VCaP (cell line): ENCODE data around the gene BCR.

ENCODE experiments used
- H3K27ac ChIP-seq: fragments of 450-650 bp; 2 replicates; pipeline ENCODE4 v1.5.1; 2017
- CTCF ChIP-seq: fragments of 450-650 bp; conservative IDR thresholded peaks from 2 replicates; pipeline ENCODE4 v1.5.1; 2017; ENCODE audit warnings: mild to moderate bottlenecking, moderate library complexity

BCR gene

GRCh38 chr22:23158516-23159290, 21.6 kb upstream of the BCR start:
- H3K27ac ChIP-seq = no peak overlapping the region
- no peak for TF ChIP-seq CTCF

GRCh38 chr22:23159291-23159630, 21.0 kb upstream of the BCR start:
- TF ChIP-seq CTCF = no peak
- H3K27ac ChIP-seq = no peak overlapping the region

GRCh38 chr22:23161029-23161428, 19.3 kb upstream of the BCR start:
- no peak for TF ChIP-seq CTCF
- H3K27ac ChIP-seq = peak overlapping the region; percentile 83; the same call in 1 of the 2 replicates

- peak overlapping the region; percentile 83; the same call in 1 of the 2 replicates for H3K27ac ChIP-seq
- TF ChIP-seq CTCF = no peak
Measured at GRCh38 chr22:23161574-23161973, 18.7 kb upstream of the BCR start.

- H3K27ac ChIP-seq = peak overlapping the region; percentile 83
- no peak for TF ChIP-seq CTCF
Measured at GRCh38 chr22:23163665-23164064, 16.6 kb upstream of the BCR start.

GRCh38 chr22:23164091-23164490, 16.2 kb upstream of the BCR start:
- no peak for TF ChIP-seq CTCF
- H3K27ac ChIP-seq = peak overlapping the region; percentile 83

- H3K27ac ChIP-seq = no peak overlapping the region
- no peak for TF ChIP-seq CTCF
Measured at GRCh38 chr22:23166042-23166831, 14.1 kb upstream of the BCR start.
